GM18873 (cell line): ENCODE results near the gene GATA5.

Experiments
- ATAC-seq: cut with Tn5 transposase; IDR thresholded peaks from one replicate; pipeline ENCODE4 v1.9.1; 2021; ENCODE audit warnings: mild to moderate bottlenecking, moderate library complexity, moderate number of reproducible peaks; ENCODE audit not compliant: unreplicated experiment, low FRiP score

Gene GATA5

DNA sequence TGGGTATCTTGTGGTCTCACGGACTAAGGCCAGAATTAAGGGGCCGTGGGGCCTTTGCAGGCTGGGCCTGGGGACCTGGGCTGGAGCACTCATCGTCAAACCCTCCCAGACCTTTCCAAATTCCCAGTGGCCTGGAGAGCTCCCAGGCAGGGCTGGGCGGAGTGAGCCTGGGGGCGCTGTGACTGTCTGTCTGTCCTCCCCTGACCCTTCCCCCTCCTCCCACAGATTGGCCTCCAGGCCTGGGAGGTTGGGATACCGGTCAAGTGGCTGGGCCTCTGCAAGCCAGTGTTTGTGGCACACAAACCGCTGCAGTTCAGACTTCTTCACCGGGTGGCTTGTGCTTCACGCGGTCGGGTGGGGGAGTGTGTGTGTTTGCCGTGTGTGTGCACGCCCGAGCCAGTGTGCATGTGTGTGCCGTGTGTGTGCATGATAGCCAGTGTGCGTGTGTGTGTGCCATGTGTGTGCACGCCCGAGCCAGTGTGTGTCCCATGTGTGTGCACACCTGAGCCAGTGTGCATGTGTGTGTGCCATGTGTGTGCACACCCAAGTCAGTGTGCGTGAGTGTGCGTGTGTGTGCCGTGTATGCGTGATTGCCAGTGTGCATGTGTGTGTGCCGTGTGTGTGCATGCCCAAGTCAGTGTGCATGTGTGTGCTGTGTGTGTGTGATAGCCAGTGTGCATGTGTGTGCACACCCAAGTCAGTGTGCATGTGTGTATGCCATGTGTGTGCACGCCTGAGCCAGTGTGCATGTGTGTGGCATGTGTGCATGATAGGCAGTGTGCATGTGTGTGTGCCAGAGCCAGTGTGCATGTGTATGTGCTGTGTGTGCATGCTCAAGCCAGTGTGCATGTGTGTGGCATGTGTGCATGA, 54.7 kb downstream of the GATA5 start:
- no peak for ATAC-seq

- ATAC-seq: no peak
Measured at GRCh38 chr20:62419759-62420158, 56.0 kb downstream of the GATA5 start.

DNA sequence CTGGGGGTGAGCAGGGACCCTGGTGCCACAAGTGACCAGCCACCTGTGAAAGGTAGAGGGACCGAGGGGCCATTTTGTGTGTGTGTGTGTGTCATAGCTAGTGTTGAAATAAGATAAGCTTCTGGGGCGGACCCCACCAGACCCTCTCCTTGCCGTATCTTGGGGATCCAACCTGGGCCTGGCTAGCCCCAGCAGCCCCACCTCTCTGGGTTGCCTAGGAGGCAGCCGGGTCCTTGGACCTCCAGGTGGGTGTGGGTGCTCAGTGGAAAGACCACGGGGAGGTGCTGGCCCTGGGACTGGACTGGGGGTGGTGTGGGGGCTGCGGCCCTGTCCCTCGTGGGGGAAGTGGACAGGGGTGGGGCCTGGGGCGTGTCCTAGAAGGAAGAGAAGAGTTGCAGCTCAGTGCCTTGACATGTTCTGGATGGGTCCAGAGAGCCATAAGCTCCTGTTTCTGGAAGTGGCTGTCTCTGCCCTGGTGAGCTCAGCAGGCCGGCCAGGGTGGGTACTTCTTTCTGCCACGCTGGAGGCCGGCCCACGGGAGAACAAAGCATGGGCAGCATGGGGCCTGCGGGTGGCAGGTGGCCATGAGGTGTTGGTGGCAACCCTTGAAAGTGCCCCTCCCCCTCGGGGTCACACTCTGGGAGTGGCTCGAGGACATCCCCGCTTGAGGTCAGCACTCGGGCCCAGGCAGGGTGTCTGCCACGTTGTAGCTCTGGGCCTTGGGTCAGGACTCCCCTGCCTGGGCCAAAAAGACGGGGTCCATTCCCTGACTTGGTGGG, 56.9 kb downstream of the GATA5 start:
- no peak for ATAC-seq

- no peak for ATAC-seq
Measured at GRCh38 chr20:62417981-62418708, 57.6 kb downstream of the GATA5 start.

GRCh38 chr20:62416651-62417637, 58.9 kb downstream of the GATA5 start:
- ATAC-seq: no peak

- no peak for ATAC-seq
Measured at GRCh38 chr20:62415354-62416111, 60.3 kb downstream of the GATA5 start.

DNA sequence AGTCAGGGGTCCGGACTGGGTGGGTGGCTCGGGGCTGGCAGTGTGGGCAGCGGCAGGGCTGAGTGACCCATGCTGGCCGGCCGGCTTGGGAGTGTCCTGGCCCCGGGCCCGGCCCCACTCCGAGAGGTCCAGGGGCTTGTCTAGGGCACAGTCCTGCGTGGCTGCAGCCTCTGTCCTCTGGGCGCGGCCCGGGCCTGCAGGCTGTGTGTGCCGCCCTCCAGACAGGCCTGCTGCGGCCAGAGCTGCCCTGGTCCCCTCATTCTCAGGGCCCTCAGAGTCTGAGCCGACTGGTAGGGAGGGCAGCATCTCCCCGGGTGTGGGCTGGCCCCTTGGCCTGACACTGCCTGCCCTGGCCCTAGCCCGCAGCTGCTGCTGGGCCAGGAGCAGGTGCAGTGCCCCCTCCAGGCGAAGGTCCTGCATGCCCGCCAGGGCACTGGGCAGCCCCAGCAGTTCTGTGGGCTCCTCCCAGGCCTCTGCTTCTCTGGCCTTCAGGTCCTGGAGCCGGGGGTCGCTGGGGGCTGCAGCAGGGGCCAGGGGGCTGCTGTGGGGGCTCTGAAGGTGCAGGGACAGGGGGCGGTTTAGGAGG, 61.8 kb downstream of the GATA5 start:
- ATAC-seq: no peak
